ENCODE results near the gene NPBWR2. TPM values are rescaled to one million over a fixed set of nuclear protein-coding genes. Genes with fewer than 3 reads are reported as not detected.

Gene NPBWR2
- total RNA-seq, 1 donor from 2014 or later = not detected

GRCh38 chr20:64095455-64095854 is 11.9 kb downstream of the NPBWR2 start:
- no peaks in the 10 kb centered on the region for H3K9me3 ChIP-seq (ENCODE audit: insufficient read depth, low read depth, low read length)
- Mint-ChIP-seq H3K9me3 (ENCODE audit: unreplicated experiment) (no peaks in the 10 kb centered on the region), H3K27me3 (ENCODE audit: low read depth, unreplicated experiment) (peaks cover 21% of the 10 kb centered on the region), H3K27ac (ENCODE audit: unreplicated experiment) (no peak overlapping the region), H3K4me3 (ENCODE audit: unreplicated experiment) (no peak overlapping the region), H3K36me3 (ENCODE audit: low read depth, unreplicated experiment) (peaks cover 6% of the 10 kb centered on the region), H3K4me1 (ENCODE audit: low read depth, unreplicated experiment) (peaks cover 2% of the 10 kb centered on the region)
- DNase-seq (ENCODE audit: low read depth) = no peak
- H3K36me3 ChIP-seq (ENCODE audit: insufficient read depth, low read length) = no peaks in the 10 kb centered on the region
- no peaks in the 10 kb centered on the region for H3K4me1 ChIP-seq (ENCODE audit: insufficient read depth, low read length)
- no peak overlapping the region for H3K9ac ChIP-seq (ENCODE audit: low read length)
- H3K4me3 ChIP-seq (ENCODE audit: insufficient read depth, low read depth, low read length) = no peak overlapping the region
- H3K27ac ChIP-seq (ENCODE audit: low read depth, low read length) = no peak overlapping the region
- no peak overlapping the region for H3K4me2 ChIP-seq (ENCODE audit: low read length)
- peaks cover 9% of the 10 kb centered on the region for H3K27me3 ChIP-seq (ENCODE audit: insufficient read depth, low read length)
- H2AFZ ChIP-seq (ENCODE audit: low read depth, low read length) = no peak overlapping the region
- no peak for TF ChIP-seq EZH2 (IDR thresholded peaks at IDR 0.05; ENCODE audit: insufficient read depth, low read length)
- TF ChIP-seq CTCF (IDR thresholded peaks at IDR 0.05; ENCODE audit: insufficient read depth, low read depth, low read length) = no peak
- no peaks in the 10 kb centered on the region for H3K79me2 ChIP-seq (ENCODE audit: insufficient read depth, low read length)
- no peaks in the 10 kb centered on the region for H4K20me1 ChIP-seq (ENCODE audit: insufficient read depth, low read length)
- FAIRE-seq = no peak

GRCh38 chr20:64093013-64093503 is 14.3 kb downstream of the NPBWR2 start:
- Histone ChIP-seq H4K20me1 (ENCODE audit: insufficient read depth, low read length) (peaks cover 4% of the 10 kb centered on the region), H2AFZ (ENCODE audit: low read depth, low read length) (no peak overlapping the region), H3K27me3 (ENCODE audit: insufficient read depth, low read length) (peaks cover 15% of the 10 kb centered on the region), H3K79me2 (ENCODE audit: insufficient read depth, low read length) (no peaks in the 10 kb centered on the region), H3K4me3 (ENCODE audit: insufficient read depth, low read depth, low read length) (no peak overlapping the region), H3K4me2 (ENCODE audit: low read length) (no peak overlapping the region), H3K36me3 (ENCODE audit: insufficient read depth, low read length) (no peaks in the 10 kb centered on the region), H3K27ac (ENCODE audit: low read depth, low read length) (no peak overlapping the region), H3K9ac (ENCODE audit: low read length) (no peak overlapping the region), H3K9me3 (ENCODE audit: insufficient read depth, low read depth, low read length) (no peaks in the 10 kb centered on the region), H3K4me1 (ENCODE audit: insufficient read depth, low read length) (no peaks in the 10 kb centered on the region)
- peaks cover 2% of the 10 kb centered on the region for H3K36me3 Mint-ChIP-seq (ENCODE audit: low read depth, unreplicated experiment)
- H3K27ac Mint-ChIP-seq (ENCODE audit: unreplicated experiment) = no peak overlapping the region
- DNase-seq (ENCODE audit: low read depth) (no peak), FAIRE-seq (no peak)
- H3K4me1 Mint-ChIP-seq (ENCODE audit: low read depth, unreplicated experiment) = peaks cover 2% of the 10 kb centered on the region
- H3K4me3 Mint-ChIP-seq (ENCODE audit: unreplicated experiment) = no peak overlapping the region
- H3K9me3 Mint-ChIP-seq (ENCODE audit: unreplicated experiment) = no peaks in the 10 kb centered on the region
- TF ChIP-seq EZH2 (IDR thresholded peaks at IDR 0.05; ENCODE audit: insufficient read depth, low read length) (no peak), CTCF (IDR thresholded peaks at IDR 0.05; ENCODE audit: insufficient read depth, low read depth, low read length) (no peak)
- H3K27me3 Mint-ChIP-seq (ENCODE audit: low read depth, unreplicated experiment) = peaks cover 34% of the 10 kb centered on the region

- H3K9ac ChIP-seq (ENCODE audit: low read length) = no peak overlapping the region
- TF ChIP-seq CTCF (IDR thresholded peaks at IDR 0.05; ENCODE audit: insufficient read depth, low read depth, low read length) = no peak
- TF ChIP-seq EZH2 (IDR thresholded peaks at IDR 0.05; ENCODE audit: insufficient read depth, low read length) = no peak
- H3K9me3 ChIP-seq (ENCODE audit: insufficient read depth, low read depth, low read length) = peaks cover 2% of the 10 kb centered on the region
- no peaks in the 10 kb centered on the region for H3K4me1 ChIP-seq (ENCODE audit: insufficient read depth, low read length)
- Mint-ChIP-seq H3K27me3 (ENCODE audit: low read depth, unreplicated experiment) (peaks cover 38% of the 10 kb centered on the region), H3K4me1 (ENCODE audit: low read depth, unreplicated experiment) (peaks cover 2% of the 10 kb centered on the region), H3K36me3 (ENCODE audit: low read depth, unreplicated experiment) (peaks cover 2% of the 10 kb centered on the region), H3K4me3 (ENCODE audit: unreplicated experiment) (no peak overlapping the region), H3K9me3 (ENCODE audit: unreplicated experiment) (no peaks in the 10 kb centered on the region), H3K27ac (ENCODE audit: unreplicated experiment) (no peak overlapping the region)
- H4K20me1 ChIP-seq (ENCODE audit: insufficient read depth, low read length) = peaks cover 4% of the 10 kb centered on the region
- no peak for FAIRE-seq
- DNase-seq (ENCODE audit: low read depth) = no peak
- no peak overlapping the region for H3K4me2 ChIP-seq (ENCODE audit: low read length)
- H3K4me3 ChIP-seq (ENCODE audit: insufficient read depth, low read depth, low read length) = no peak overlapping the region
- peaks cover 20% of the 10 kb centered on the region for H3K27me3 ChIP-seq (ENCODE audit: insufficient read depth, low read length)
- H2AFZ ChIP-seq (ENCODE audit: low read depth, low read length) = no peak overlapping the region
- no peak overlapping the region for H3K27ac ChIP-seq (ENCODE audit: low read depth, low read length)
- H3K79me2 ChIP-seq (ENCODE audit: insufficient read depth, low read length) = no peaks in the 10 kb centered on the region
- H3K36me3 ChIP-seq (ENCODE audit: insufficient read depth, low read length) = no peaks in the 10 kb centered on the region
Measured at GRCh38 chr20:64092258-64093012, 14.9 kb downstream of the NPBWR2 start.

All from astrocyte (in vitro differentiated cells and primary cell).